ENCODE data around the gene COMMD7. TPM values are rescaled to one million over a fixed set of nuclear protein-coding genes. Genes with fewer than 3 reads are reported as not detected.

The COMMD7 gene
- total RNA-seq, 1 donor = 61.2 TPM

DNA sequence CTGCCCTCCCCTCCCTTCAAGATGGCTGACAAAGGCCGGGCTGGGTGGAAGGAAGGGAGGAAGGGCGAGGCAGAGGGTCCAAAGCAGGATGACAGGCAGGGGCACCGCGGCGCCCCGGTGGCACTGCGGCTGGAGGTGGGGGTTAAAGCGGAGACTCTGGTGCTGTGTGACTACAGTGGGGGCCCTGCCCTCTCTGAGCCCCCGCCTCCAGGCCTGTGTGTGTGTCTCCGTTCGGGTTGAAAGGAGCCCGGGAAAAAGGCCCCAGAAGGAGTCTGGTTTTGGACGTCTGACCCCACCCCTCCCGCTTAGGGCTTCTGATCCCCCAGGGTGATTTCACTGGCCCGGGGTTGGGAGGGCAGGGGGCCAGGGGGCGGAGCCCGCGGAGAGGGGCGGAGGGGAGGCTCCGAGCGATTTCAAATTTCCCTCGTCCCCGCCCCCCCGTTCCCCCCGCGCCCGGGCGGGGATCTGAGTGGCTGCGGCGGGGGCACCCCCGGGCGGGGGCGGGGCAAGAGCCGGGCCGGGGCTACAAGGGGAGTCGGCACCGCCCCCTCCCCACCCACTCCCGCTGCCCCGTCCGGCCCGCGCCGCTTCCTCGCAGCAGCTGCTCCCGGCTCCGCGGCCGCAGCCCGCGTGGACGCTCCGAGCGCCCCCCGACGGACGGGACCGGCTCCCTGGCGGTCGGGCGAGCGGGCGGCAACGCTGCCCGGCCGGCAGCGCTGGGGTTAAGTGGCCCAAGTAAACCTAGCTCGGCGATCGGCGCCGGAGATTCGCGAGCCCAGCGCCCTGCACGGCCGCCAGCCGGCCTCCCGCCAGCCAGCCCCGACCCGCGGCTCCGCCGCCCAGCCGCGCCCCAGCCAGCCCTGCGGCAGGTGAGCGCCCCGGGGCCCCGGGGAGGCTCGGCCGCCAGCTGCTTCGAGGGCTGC is 18.8 kb upstream of the COMMD7 start, which contains the start of gene DNMT3B:
Gene DNMT3B, plus strand, starts transcription at position 555 of the 923 bp plus-strand sequence. CDS start 17,939 bp downstream, outside the sequence.
- no peaks in the 10 kb centered on the region for H3K36me3 ChIP-seq (ENCODE audit: insufficient read depth, low read length)

DNA sequence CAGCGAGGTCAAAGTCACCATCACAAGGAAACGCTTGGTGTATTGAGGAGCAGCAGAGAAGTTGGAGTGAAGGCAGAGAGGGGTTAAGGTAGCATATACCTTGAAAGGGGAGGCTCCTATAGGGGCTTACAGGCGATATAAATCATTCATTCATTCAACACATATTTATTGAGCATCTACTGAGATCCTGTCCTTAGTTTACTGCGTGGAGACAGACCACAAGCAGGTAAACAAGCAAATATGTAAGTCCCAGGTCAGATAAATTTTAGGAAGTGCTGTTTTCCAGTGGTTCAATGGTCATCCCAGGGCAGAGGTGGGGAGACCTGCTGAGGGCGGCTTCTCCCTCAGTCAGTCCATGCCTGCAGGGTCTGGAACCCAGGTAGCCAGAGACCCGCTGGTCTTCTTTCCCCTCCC is 18.2 kb upstream of the COMMD7 start:
- TF ChIP-seq, protein P1, sequence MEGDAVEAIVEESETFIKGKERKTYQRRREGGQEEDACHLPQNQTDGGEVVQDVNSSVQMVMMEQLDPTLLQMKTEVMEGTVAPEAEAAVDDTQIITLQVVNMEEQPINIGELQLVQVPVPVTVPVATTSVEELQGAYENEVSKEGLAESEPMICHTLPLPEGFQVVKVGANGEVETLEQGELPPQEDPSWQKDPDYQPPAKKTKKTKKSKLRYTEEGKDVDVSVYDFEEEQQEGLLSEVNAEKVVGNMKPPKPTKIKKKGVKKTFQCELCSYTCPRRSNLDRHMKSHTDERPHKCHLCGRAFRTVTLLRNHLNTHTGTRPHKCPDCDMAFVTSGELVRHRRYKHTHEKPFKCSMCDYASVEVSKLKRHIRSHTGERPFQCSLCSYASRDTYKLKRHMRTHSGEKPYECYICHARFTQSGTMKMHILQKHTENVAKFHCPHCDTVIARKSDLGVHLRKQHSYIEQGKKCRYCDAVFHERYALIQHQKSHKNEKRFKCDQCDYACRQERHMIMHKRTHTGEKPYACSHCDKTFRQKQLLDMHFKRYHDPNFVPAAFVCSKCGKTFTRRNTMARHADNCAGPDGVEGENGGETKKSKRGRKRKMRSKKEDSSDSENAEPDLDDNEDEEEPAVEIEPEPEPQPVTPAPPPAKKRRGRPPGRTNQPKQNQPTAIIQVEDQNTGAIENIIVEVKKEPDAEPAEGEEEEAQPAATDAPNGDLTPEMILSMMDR (IDR thresholded peaks at IDR 0.05; ENCODE audit: extremely low read depth, low read depth, low read length) = no peak
- no peaks in the 10 kb centered on the region for H4K20me1 ChIP-seq (ENCODE audit: insufficient read depth, low read length)
- H3K27me3 ChIP-seq (ENCODE audit: insufficient read depth, low read length) = no peaks in the 10 kb centered on the region
- peak overlapping the region; percentile 85 for H2AFZ ChIP-seq (ENCODE audit: low read length)
- peaks cover 25% of the 10 kb centered on the region for H3K79me2 ChIP-seq (ENCODE audit: insufficient read depth, low read length)
- no peaks in the 10 kb centered on the region for H3K9me3 ChIP-seq (ENCODE audit: low read depth, low read length)
- peak overlapping the region; percentile 95 for H3K4me2 ChIP-seq (ENCODE audit: insufficient read depth, low read length)
- no peak for DNase-seq (ENCODE audit: insufficient read length, low spot score, missing footprints)
- no peak overlapping the region for H3K27ac ChIP-seq (ENCODE audit: low read depth, low read length)
- H3K36me3 ChIP-seq (ENCODE audit: insufficient read depth, low read length) = no peaks in the 10 kb centered on the region
- H3K4me1 ChIP-seq (ENCODE audit: insufficient read depth, low read length) = peaks cover 6% of the 10 kb centered on the region
- H3K4me3 ChIP-seq (ENCODE audit: insufficient read depth, low read length) = peak overlapping the region; percentile 87

More for the DNA sequence above, 18.8 kb upstream of the COMMD7 start, which contains the start of gene DNMT3B:
- peak within 1 kb of the TSS; percentile 95 for H3K4me2 ChIP-seq (ENCODE audit: insufficient read depth, low read length)
- H3K79me2 ChIP-seq (ENCODE audit: insufficient read depth, low read length) = peaks cover 25% of the 10 kb centered on the region
- H3K9me3 ChIP-seq (ENCODE audit: low read depth, low read length) = no peaks in the 10 kb centered on the region
- no peaks in the 10 kb centered on the region for H4K20me1 ChIP-seq (ENCODE audit: insufficient read depth, low read length)
- H3K27ac ChIP-seq (ENCODE audit: low read depth, low read length) = no peak within 1 kb of the TSS
- TF ChIP-seq, protein P1 (IDR thresholded peaks at IDR 0.05; ENCODE audit: extremely low read depth, low read depth, low read length) = no peak
- H2AFZ ChIP-seq (ENCODE audit: low read length) = peak within 1 kb of the TSS; percentile 85
- H3K4me3 ChIP-seq (ENCODE audit: insufficient read depth, low read length) = peak within 1 kb of the TSS; percentile 87
- H3K4me1 ChIP-seq (ENCODE audit: insufficient read depth, low read length) = peaks cover 6% of the 10 kb centered on the region
- H3K27me3 ChIP-seq (ENCODE audit: insufficient read depth, low read length) = no peaks in the 10 kb centered on the region
- DNase-seq (ENCODE audit: insufficient read length, low spot score, missing footprints) = peak; percentile 99

DNA sequence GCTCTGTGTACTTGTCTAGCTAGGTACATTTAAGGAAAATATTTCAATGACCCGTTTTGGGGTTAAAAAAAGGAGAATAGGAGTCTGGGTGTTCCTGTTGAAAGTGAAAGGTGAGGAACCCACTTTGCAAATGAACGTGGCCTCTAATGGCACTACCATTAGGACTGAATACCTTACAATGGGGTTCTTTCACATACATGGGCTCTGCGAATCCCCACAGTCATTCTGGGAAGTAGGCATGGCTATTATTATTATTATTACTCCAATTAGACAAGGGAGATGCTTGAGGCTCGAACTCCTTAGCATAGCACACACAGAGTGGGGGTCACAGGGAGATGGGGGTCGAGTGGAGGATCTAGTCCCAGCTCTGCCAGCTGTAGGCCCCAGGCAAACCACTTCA is 12.9 kb upstream of the COMMD7 start:
- Histone ChIP-seq H3K36me3 (ENCODE audit: insufficient read depth, low read length) (no peaks in the 10 kb centered on the region), H3K4me2 (ENCODE audit: insufficient read depth, low read length) (no peak overlapping the region), H2AFZ (ENCODE audit: low read length) (peak overlapping the region; percentile 20), H4K20me1 (ENCODE audit: insufficient read depth, low read length) (no peaks in the 10 kb centered on the region), H3K9me3 (ENCODE audit: low read depth, low read length) (no peaks in the 10 kb centered on the region), H3K27ac (ENCODE audit: low read depth, low read length) (no peak overlapping the region), H3K4me1 (ENCODE audit: insufficient read depth, low read length) (peaks cover 23% of the 10 kb centered on the region), H3K79me2 (ENCODE audit: insufficient read depth, low read length) (no peaks in the 10 kb centered on the region), H3K27me3 (ENCODE audit: insufficient read depth, low read length) (no peaks in the 10 kb centered on the region), H3K4me3 (ENCODE audit: insufficient read depth, low read length) (no peak overlapping the region)
- TF ChIP-seq, protein P1 (IDR thresholded peaks at IDR 0.05; ENCODE audit: extremely low read depth, low read depth, low read length) = no peak
- no peak for DNase-seq (ENCODE audit: insufficient read length, low spot score, missing footprints)

DNA sequence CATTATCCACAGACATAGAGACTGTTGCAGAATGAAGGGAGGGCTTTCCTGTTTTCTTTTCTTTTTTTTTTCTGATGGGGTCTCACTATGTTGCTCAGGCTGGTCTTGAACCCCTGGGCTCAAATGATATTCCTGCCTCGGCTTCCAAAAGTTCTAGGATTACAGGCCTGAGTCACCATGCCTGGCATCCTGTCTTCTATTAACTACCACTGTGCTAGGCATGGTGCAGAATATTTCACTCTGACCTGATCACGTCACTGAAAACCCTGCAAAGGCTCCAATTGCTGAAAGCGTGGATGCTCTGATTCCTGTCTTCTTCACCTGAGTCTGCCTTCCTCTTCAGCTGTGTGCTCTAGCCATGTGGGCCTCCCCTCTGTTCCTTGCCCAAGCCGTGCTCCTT is 10.5 kb upstream of the COMMD7 start:
- no peak for DNase-seq (ENCODE audit: insufficient read length, low spot score, missing footprints)
- peak overlapping the region; percentile 93 for H3K27ac ChIP-seq (ENCODE audit: low read depth, low read length)
- H3K79me2 ChIP-seq (ENCODE audit: insufficient read depth, low read length) = no peaks in the 10 kb centered on the region
- no peaks in the 10 kb centered on the region for H3K36me3 ChIP-seq (ENCODE audit: insufficient read depth, low read length)
- no peaks in the 10 kb centered on the region for H4K20me1 ChIP-seq (ENCODE audit: insufficient read depth, low read length)
- peak overlapping the region; percentile 37 for H2AFZ ChIP-seq (ENCODE audit: low read length)
- no peaks in the 10 kb centered on the region for H3K27me3 ChIP-seq (ENCODE audit: insufficient read depth, low read length)
- H3K4me3 ChIP-seq (ENCODE audit: insufficient read depth, low read length) = no peak overlapping the region
- no peak overlapping the region for H3K4me2 ChIP-seq (ENCODE audit: insufficient read depth, low read length)
- no peaks in the 10 kb centered on the region for H3K9me3 ChIP-seq (ENCODE audit: low read depth, low read length)
- peaks cover 23% of the 10 kb centered on the region for H3K4me1 ChIP-seq (ENCODE audit: insufficient read depth, low read length)
- TF ChIP-seq, protein P1 (IDR thresholded peaks at IDR 0.05; ENCODE audit: extremely low read depth, low read depth, low read length) = no peak
